Adrenal gland (tissue), 12 donors: ENCODE measurements around the gene FSIP1. TPM values are rescaled to one million over a fixed set of nuclear protein-coding genes. Genes with fewer than 3 reads are reported as not detected.

ENCODE experiments used
- DNase-seq, 7 donors: peaks; one replicate each; pipeline ENCODE4 v3.0.0-alpha.2; 2019 to 2020
- H3K27ac ChIP-seq, 5 donors: fragments of 200-600 bp; sonication (generic) in 4 of 5; 1 replicate in 3 of 5; 2 replicates in 2 of 5; pipeline versions ENCODE4 v1.5.1 to v1.8.0; 2016 to 2020; ENCODE audit warnings: mild to moderate bottlenecking in 1 of 5
- H3K27me3 ChIP-seq: fragments of 200-600 bp; 2 replicates; pipeline ENCODE4 v1.8.0; 2021
- H3K36me3 ChIP-seq, 2 donors: fragments of 200-600 bp; replicated peaks in 1 of 2; 1 replicate in 1 of 2; 2 replicates in 1 of 2; pipeline versions ENCODE4 v1.5.1 to v1.8.0; 2018 to 2022
- H3K4me1 ChIP-seq, 2 donors: fragments of 200-600 bp; replicated peaks in 1 of 2; 1 replicate in 1 of 2; 2 replicates in 1 of 2; pipeline versions ENCODE4 v1.5.1 to v1.8.0; 2018 to 2021
- H3K4me3 ChIP-seq, 4 donors: fragments of 200-600 bp; sonication (generic) in 3 of 4; one replicate each; pipeline ENCODE4 v1.5.1; 2016 to 2018
- H3K9me3 ChIP-seq, 3 donors: fragments of 200-600 bp; sonication (generic) in 1 of 3; replicated peaks in 1 of 3; 1 replicate in 2 of 3; 2 replicates in 1 of 3; pipeline versions ENCODE4 v1.5.1 to v1.8.0; 2016 to 2021
- POLR2A ChIP-seq, 2 donors: fragments of 450-650 bp; IDR thresholded peaks; one replicate each; pipeline ENCODE4 v1.6.1; 2017; ENCODE audit warnings: antibody characterized with exemption in 2 of 2, mild to moderate bottlenecking in 2 of 2, moderate library complexity in 1 of 2
- WGBS, 4 donors: extraction: QIAGEN DNeasy Blood & Tissue Kit in 2 of 4; methylation state at CpG; one replicate each; pipeline versions ENCODE4 v1.1.5 to v1.1.7; 2013 to 2017; 5-methylcytosine and 5-hydroxymethylcytosine counted together
- intact Hi-C, 2 donors: fragments of 100-400 bp; cut with DNase I; formaldehyde crosslinking; loops; one replicate each; pipeline versions ENCODE4 v1.14.1 to v1.15.0; 2022 to 2023
- polyA plus RNA-seq, 3 donors: library from polyadenylated mRNA; stranded (reverse); fragments of 200-250 nt in 2 of 3; fragments of 350-450 nt in 1 of 3; fragmentation: Illumina TruSeq in 1 of 3; extraction: RNeasy Lipid Tissue Mini Kit (QIAGEN cat#74804) in 1 of 3; gene quantifications; one replicate each; pipeline ENCODE4 v1.2.3, GENCODE V29; 2013 to 2014
- total RNA-seq, 9 donors: library from RNA; depleted of rRNA in 4 of 9; stranded (reverse); fragments of >200 nt in 4 of 9; fragments of 120-200 nt in 1 of 9; fragmentation: NEBNext Ultra II Directional in 1 of 9; extraction: Animal tissue kit (Norgen Biotek cat#: 25700) in 1 of 9; gene quantifications; one replicate each; pipeline versions ENCODE4 v1.1.0 to v1.2.4, GENCODE V29; 2013 to 2023
- TF ChIP-seq, protein P1 (sequence below), 6 experiments: fragments of 450-650 bp in 4 of 6; fragments of 200-600 bp in 2 of 6; sonication (generic) in 1 of 6; IDR thresholded peaks; 1 replicate in 5 of 6; 2 replicates in 1 of 6; pipeline versions ENCODE4 v1.5.1 to v1.8.0; 2016 to 2021; ENCODE audit warnings: antibody characterized with exemption in 6 of 6, mild to moderate bottlenecking in 2 of 6, moderate library complexity in 1 of 6
- donor health status: healthy with polysubstance abuse.
- donor health status: Bipolar disorder and iron deficiency.
- donor health status: DM: yes; HTN: yes; CAD: no.
- donor health status: DM: no; HTN: no; CAD: no.
- donor health status: DM: no; HTN: no; CAD: no.
- donor health status: DM: yes; HTN: yes; CAD: no.

FSIP1 gene
- total and polyA plus RNA-seq, 12 donors = 0.11 to 0.60 (median 0.25) TPM; not detected in 2

DNA sequence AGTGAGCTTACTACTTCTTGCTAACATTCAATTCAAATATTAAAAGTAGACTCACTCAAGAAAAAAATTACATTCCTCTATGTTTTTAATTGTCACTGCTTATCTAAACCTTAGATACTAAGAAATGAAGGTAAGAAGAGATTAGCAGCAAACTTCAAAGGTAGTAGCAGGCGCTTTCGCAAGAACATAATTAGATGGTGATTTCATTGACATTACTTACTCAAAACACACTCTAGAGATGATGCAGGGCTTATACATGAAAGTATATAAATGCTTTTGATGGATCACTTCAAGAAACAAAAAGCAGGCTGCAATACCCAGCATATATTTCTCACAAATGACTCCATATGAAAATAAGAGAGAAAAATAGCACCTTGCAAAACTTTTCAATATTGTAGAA lies 86.8 kb downstream of the FSIP1 start:
- no peak for TF ChIP-seq POLR2A (IDR thresholded peaks at IDR 0.05)
- TF ChIP-seq, protein P1, sequence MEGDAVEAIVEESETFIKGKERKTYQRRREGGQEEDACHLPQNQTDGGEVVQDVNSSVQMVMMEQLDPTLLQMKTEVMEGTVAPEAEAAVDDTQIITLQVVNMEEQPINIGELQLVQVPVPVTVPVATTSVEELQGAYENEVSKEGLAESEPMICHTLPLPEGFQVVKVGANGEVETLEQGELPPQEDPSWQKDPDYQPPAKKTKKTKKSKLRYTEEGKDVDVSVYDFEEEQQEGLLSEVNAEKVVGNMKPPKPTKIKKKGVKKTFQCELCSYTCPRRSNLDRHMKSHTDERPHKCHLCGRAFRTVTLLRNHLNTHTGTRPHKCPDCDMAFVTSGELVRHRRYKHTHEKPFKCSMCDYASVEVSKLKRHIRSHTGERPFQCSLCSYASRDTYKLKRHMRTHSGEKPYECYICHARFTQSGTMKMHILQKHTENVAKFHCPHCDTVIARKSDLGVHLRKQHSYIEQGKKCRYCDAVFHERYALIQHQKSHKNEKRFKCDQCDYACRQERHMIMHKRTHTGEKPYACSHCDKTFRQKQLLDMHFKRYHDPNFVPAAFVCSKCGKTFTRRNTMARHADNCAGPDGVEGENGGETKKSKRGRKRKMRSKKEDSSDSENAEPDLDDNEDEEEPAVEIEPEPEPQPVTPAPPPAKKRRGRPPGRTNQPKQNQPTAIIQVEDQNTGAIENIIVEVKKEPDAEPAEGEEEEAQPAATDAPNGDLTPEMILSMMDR (IDR thresholded peaks at IDR 0.05) = no peak
- intact Hi-C loops = no loop called here
- no peak for DNase-seq
- Histone ChIP-seq H3K27ac (no peak overlapping the region), H3K9me3 (no peaks in the 10 kb centered on the region), H3K36me3 (no peaks in the 10 kb centered on the region), H3K4me1 (no peaks in the 10 kb centered on the region), H3K27me3 (no peaks in the 10 kb centered on the region), H3K4me3 (no peak overlapping the region)
- WGBS, 4 donors = 93 to 100% (median 99%) methylated on average over 2 of the region's 2 CpGs

DNA sequence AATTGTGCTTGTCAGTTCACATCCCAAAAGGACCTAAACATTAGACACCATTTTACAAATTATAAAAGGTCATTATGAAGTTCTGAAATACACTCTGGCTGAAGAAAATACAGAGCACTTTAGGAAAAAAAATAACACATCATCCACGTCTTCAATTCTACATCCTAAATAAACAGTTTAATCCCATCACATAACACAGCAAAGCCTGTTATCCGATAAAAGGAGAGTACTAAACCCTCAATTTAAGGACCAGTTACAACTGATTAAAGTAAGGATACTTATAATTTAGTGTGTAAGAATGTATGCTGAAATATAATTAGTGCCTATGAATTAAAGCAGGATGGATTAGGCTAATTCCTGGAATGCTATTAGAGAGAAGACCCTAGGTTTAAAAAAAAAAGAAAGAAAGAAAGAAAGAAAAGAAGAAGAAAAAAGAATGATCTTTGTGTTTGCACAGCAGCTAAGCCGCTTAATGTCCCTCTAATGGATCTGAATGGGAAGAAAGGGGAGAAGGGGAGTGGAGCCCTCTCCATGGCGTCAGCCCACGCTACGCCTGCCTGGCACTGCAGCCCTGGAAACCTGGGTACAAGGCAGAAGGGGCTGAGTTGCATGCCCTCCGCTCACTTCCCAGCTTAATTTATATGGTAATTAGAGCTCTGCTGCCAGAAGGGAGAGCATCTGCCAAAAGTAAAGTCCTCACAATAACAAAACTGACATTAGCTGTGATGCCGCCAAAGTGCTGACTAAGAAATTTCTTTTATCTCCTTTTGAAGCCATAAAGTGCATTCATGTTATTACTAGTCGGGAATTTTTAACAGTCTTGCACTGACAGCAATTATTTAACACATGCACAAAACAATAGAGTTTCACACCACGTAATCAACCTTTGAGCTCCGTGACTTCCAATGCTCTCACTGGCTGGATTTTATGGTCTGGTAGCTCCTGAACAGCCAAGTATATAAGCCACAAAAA lies 90.0 kb downstream of the FSIP1 start:
- Histone ChIP-seq H3K36me3 (no peaks in the 10 kb centered on the region), H3K27me3 (no peaks in the 10 kb centered on the region), H3K27ac (no peak overlapping the region), H3K9me3 (no peaks in the 10 kb centered on the region), H3K4me1 (no peaks in the 10 kb centered on the region), H3K4me3 (no peak overlapping the region)
- WGBS, 4 donors = 41 to 54% (median 49%) methylated on average over 11 of the region's 11 CpGs
- intact Hi-C loops = no loop called here
- TF ChIP-seq POLR2A (IDR thresholded peaks at IDR 0.05) = no peak
- TF ChIP-seq, protein P1 (IDR thresholded peaks at IDR 0.05) = no peak
- no peak for DNase-seq

DNA sequence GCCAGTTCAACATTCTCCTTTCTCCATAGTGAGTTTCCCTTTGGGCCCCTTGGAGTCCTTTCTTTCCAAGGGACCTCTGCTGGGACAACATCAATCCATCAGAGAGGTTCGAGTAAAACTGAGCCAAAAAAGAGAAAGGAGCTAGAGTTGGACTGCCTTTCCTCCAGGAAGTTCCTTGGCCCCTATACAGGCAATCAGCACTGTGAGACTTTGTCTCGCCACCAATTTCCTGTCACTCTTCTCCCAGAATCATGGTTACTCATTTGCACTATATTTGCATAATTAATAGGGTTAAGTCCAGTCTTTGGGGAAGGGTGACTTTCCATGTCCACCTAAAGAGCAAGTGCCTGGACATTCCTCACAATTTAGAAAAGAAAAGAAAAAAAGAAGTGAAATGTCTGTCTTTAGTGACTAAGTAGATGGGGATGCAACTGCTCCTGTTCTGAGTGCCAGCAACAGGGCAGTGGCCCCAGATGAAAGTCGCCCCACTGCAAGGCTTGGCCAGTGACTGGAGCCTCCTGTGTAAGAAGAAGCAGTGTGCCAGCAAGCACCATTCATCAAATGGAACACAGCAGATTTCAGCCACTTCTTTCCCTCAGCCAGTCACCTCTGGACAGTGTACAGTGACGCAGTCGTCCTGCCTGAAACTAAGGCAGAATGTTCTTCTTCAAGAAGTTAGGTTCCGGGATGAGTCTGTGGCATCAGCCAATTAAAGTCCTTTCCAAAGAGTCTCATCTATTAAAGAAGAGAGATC lies 91.6 kb downstream of the FSIP1 start:
- Histone ChIP-seq H3K27me3 (no peaks in the 10 kb centered on the region), H3K4me1 (no peaks in the 10 kb centered on the region), H3K9me3 (no peaks in the 10 kb centered on the region), H3K27ac (no peak overlapping the region), H3K4me3 (no peak overlapping the region), H3K36me3 (no peaks in the 10 kb centered on the region)
- WGBS, 4 donors = 63 to 73% (median 66%) methylated on average over 6 of the region's 6 CpGs
- DNase-seq = no peak
- intact Hi-C loops = no loop called here
- TF ChIP-seq POLR2A (IDR thresholded peaks at IDR 0.05) = no peak
- TF ChIP-seq, protein P1 (IDR thresholded peaks at IDR 0.05) = no peak

DNA sequence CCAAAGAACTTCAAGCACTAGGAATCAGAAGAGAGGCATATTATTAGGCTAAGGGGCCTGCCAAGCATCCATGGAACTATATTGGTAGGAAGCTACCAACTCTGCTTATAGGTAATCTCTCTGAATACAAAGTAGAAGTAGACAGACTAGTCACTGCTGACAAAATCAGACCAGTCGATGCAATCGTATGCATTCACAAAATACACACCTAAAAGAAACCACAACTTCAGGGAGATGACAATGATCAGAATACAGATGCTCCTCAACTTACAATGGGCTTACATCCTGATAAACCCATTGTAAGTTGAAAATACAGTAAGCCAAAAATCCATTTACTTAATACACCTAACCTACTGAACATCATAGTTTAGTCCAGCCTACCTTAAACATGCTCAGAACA lies 94.7 kb downstream of the FSIP1 start:
- intact Hi-C loops = loop anchor here in 1 of 2 donors (5.0 kb wide), 1 partner anchor 69 kb away; no protein-coding TSS in a partner anchor
- no peaks in the 10 kb centered on the region for H3K27me3 ChIP-seq
- 75 to 92% (median 80%) methylated on average over 2 of the region's 2 CpGs for WGBS, 4 donors

More for the DNA sequence above, 94.7 kb downstream of the FSIP1 start:
- Histone ChIP-seq H3K27ac (no peak overlapping the region), H3K4me1 (no peaks in the 10 kb centered on the region), H3K36me3 (no peaks in the 10 kb centered on the region), H3K9me3 (no peaks in the 10 kb centered on the region), H3K4me3 (no peak overlapping the region)
- TF ChIP-seq POLR2A (IDR thresholded peaks at IDR 0.05) = no peak
- TF ChIP-seq, protein P1 (IDR thresholded peaks at IDR 0.05) = no peak
- no peak for DNase-seq
